Endodermal cell (in vitro differentiated cells): ENCODE results near the gene ACTR3. TPM values are rescaled to one million over a fixed set of nuclear protein-coding genes. Genes with fewer than 3 reads are reported as not detected.

Experiments used
- DNase-seq: peaks from one replicate; pipeline ENCODE4 v3.0.0-alpha.2; 2017
- H3K27ac ChIP-seq: 2 replicates; pipeline ENCODE4 v1.5.1; 2013; ENCODE audit warnings: mild to moderate bottlenecking, low read depth, low read length, moderate library complexity
- H3K27me3 ChIP-seq: 2 replicates; pipeline ENCODE4 v1.6.1; 2013; ENCODE audit warnings: mild to moderate bottlenecking, low read length, moderate library complexity; ENCODE audit not compliant: insufficient read depth, control insufficient read depth, poor library complexity, severe bottlenecking
- H3K36me3 ChIP-seq: 2 replicates; pipeline ENCODE4 v1.7.0; 2013; ENCODE audit warnings: mild to moderate bottlenecking, low read length, moderate library complexity; ENCODE audit not compliant: control insufficient read depth, insufficient read depth
- H3K4me1 ChIP-seq: one replicate; pipeline ENCODE4 v1.7.0; 2013; ENCODE audit warnings: low read length; ENCODE audit not compliant: control insufficient read depth, insufficient read depth
- H3K4me3 ChIP-seq: 2 replicates; pipeline ENCODE4 v1.5.1; 2013; ENCODE audit warnings: mild to moderate bottlenecking, low read length, moderate library complexity
- H3K9ac ChIP-seq: 2 replicates; pipeline ENCODE4 v1.6.1; 2013; ENCODE audit warnings: mild to moderate bottlenecking, low read length, moderate library complexity; ENCODE audit not compliant: poor library complexity, severe bottlenecking; ENCODE audit errors: extremely low read depth
- H3K9me3 ChIP-seq: 2 replicates; pipeline ENCODE4 v1.6.1; 2013; ENCODE audit warnings: mild to moderate bottlenecking, low read length, moderate library complexity; ENCODE audit not compliant: control insufficient read depth
- H3K27ac Mint-ChIP-seq: 2 replicates; pipeline ENCODE4 v1.8.0; 2020; ENCODE audit warnings: mixed read lengths
- H3K27me3 Mint-ChIP-seq: 2 replicates; pipeline ENCODE4 v1.8.0; 2021; ENCODE audit warnings: mild to moderate bottlenecking, mixed read lengths; ENCODE audit not compliant: insufficient read depth
- H3K36me3 Mint-ChIP-seq: 2 replicates; pipeline ENCODE4 v1.8.0; 2020; ENCODE audit warnings: low read depth, mixed read lengths
- H3K4me1 Mint-ChIP-seq: 2 replicates; pipeline ENCODE4 v1.8.0; 2020; ENCODE audit warnings: mixed read lengths
- H3K4me3 Mint-ChIP-seq: 2 replicates; pipeline ENCODE4 v1.8.0; 2020; ENCODE audit warnings: mild to moderate bottlenecking, moderate library complexity, mixed read lengths
- H3K9me3 Mint-ChIP-seq: 2 replicates; pipeline ENCODE4 v1.8.0; 2020; ENCODE audit warnings: mild to moderate bottlenecking, mixed read lengths
- WGBS, 2 experiments: methylation state at CpG; one replicate each; pipeline versions ENCODE4 v1.1.5 to v1.1.7; 2013; ENCODE audit warnings: missing lambda C conversion rate in 2 of 2, mixed read lengths in 1 of 2; ENCODE audit not compliant: insufficient coverage in 1 of 2, insufficient read length in 1 of 2; 5-methylcytosine and 5-hydroxymethylcytosine counted together
- total RNA-seq, 2 donors: library from RNA; stranded (reverse); fragmentation: NEBNext Ultra II Directional in 1 of 2; extraction: Animal tissue kit (Norgen Biotek cat#: 25700) in 1 of 2; gene quantifications; 2 replicates in 1 of 2; 3 replicates in 1 of 2; pipeline ENCODE4 v1.2.1, GENCODE V29; 2021
- TF ChIP-seq, protein P1 (sequence below): fragments of 200-600 bp; sonication (generic); conservative IDR thresholded peaks from 2 replicates; pipeline ENCODE4 v1.5.0; 2021; ENCODE audit warnings: antibody characterized with exemption, mild to moderate bottlenecking

Gene ACTR3
- total RNA-seq, 2 donors from 2014 or later, result 168 to 192 TPM

DNA sequence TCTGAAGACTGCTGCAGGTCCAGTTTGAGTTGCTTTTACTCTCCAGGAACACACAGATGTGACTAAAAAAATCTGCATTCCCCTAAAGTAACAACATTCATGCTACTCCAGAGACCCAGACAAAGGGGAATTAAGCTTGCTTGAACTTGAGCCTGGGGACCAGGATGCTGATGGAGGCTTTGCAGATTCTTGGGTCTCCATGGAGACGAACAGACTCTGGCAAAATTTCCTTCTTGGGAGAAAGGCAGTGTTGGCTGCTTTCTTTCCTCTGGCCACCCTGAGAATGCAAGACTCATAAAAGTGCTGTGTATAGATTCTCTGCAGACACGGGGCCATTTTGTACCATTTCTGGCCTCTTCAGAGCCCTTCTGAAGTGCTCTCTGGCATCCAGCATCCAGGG is 112.0 kb downstream of the ACTR3 start:
- Histone ChIP-seq H3K9me3 (no peaks in the 10 kb centered on the region), H3K4me3 (no peak overlapping the region), H3K27ac (no peak overlapping the region), H3K9ac (no peak overlapping the region), H3K4me1 (no peaks in the 10 kb centered on the region), H3K36me3 (no peaks in the 10 kb centered on the region), H3K27me3 (peaks cover 22% of the 10 kb centered on the region)
- H3K9me3 Mint-ChIP-seq, result peaks cover 9% of the 10 kb centered on the region
- TF ChIP-seq, protein P1, sequence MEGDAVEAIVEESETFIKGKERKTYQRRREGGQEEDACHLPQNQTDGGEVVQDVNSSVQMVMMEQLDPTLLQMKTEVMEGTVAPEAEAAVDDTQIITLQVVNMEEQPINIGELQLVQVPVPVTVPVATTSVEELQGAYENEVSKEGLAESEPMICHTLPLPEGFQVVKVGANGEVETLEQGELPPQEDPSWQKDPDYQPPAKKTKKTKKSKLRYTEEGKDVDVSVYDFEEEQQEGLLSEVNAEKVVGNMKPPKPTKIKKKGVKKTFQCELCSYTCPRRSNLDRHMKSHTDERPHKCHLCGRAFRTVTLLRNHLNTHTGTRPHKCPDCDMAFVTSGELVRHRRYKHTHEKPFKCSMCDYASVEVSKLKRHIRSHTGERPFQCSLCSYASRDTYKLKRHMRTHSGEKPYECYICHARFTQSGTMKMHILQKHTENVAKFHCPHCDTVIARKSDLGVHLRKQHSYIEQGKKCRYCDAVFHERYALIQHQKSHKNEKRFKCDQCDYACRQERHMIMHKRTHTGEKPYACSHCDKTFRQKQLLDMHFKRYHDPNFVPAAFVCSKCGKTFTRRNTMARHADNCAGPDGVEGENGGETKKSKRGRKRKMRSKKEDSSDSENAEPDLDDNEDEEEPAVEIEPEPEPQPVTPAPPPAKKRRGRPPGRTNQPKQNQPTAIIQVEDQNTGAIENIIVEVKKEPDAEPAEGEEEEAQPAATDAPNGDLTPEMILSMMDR, result no peak
- H3K4me1 Mint-ChIP-seq, result no peaks in the 10 kb centered on the region
- peaks cover 18% of the 10 kb centered on the region for H3K27me3 Mint-ChIP-seq
- no peak overlapping the region for H3K4me3 Mint-ChIP-seq
- no peaks in the 10 kb centered on the region for H3K36me3 Mint-ChIP-seq
- no peak overlapping the region for H3K27ac Mint-ChIP-seq
- no peak for DNase-seq
- 85 to 90% methylated on average over 2 of the region's 2 CpGs for WGBS, 2 experiments

DNA sequence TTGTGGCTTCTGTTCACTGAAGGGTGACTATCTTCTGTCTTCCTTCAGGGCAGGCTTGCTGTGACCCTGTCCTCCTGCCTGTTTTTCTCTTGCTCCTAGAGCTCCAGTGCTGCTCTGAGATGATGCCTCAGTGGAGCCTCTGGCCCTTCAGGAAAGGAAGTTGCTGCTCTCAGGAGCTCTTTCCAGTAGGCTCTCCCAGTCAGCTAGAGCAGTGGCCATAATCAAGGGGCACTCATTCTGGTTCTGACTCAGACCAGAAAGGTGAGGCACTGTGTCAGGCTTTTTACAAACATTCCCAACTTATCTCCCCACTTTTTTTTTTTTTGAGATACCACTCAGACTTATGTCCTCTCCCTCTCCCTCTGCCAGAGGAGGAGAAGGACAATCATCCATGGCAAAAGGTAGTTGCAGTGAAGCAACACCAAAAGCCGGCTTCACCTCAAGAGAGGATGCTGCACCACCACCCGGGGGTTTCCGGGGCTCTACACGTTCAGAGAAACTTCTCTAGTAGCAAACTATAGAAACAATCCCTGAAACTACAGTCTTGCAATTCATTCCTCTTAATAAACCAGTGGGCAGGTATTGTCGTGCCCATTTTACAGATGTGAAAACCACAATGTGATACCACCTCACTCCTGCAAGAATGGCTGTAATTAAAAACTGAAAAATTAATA is 115.4 kb downstream of the ACTR3 start:
- no peaks in the 10 kb centered on the region for H3K9me3 ChIP-seq
- no peak overlapping the region for H3K4me3 ChIP-seq
- no peaks in the 10 kb centered on the region for H3K4me1 ChIP-seq
- H3K4me3 Mint-ChIP-seq, result no peak overlapping the region
- TF ChIP-seq, protein P1, result no peak
- no peak overlapping the region for H3K9ac ChIP-seq
- H3K36me3 Mint-ChIP-seq, result no peaks in the 10 kb centered on the region
- H3K4me1 Mint-ChIP-seq, result no peaks in the 10 kb centered on the region
- DNase-seq, result no peak
- H3K9me3 Mint-ChIP-seq, result peaks cover 9% of the 10 kb centered on the region
- peaks cover 11% of the 10 kb centered on the region for H3K27me3 Mint-ChIP-seq
- H3K27ac ChIP-seq, result no peak overlapping the region
- H3K27me3 ChIP-seq, result peaks cover 7% of the 10 kb centered on the region
- H3K27ac Mint-ChIP-seq, result no peak overlapping the region
- no peaks in the 10 kb centered on the region for H3K36me3 ChIP-seq
- WGBS, 2 experiments, result 85 to 92% methylated on average over 2 to 5 of the region's 5 CpGs

DNA sequence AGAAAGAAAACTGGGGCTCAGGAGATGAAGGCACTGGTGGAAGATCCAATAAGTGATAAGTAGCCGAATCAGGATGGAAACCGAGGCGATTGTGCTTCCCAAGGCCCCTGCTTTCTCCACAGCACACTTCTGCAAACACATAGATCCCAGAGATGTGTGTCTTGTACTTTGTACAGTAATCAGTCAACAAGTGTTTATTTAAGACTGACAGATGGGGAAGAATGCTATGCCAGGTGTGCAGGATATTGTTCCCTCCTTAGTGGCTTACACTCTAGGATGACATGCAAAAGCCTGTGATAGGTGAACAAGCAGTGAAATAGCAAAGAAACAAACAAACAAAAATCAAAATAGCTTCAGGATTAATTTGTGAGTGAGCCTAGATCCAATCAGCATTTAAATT is 116.6 kb downstream of the ACTR3 start:
- Mint-ChIP-seq H3K4me1 (no peaks in the 10 kb centered on the region), H3K4me3 (no peak overlapping the region), H3K27ac (no peak overlapping the region), H3K9me3 (peaks cover 9% of the 10 kb centered on the region), H3K36me3 (no peaks in the 10 kb centered on the region), H3K27me3 (peaks cover 6% of the 10 kb centered on the region)
- H3K4me1 ChIP-seq, result no peaks in the 10 kb centered on the region
- no peaks in the 10 kb centered on the region for H3K9me3 ChIP-seq
- H3K27me3 ChIP-seq, result peaks cover 7% of the 10 kb centered on the region
- no peak for DNase-seq
- no peaks in the 10 kb centered on the region for H3K36me3 ChIP-seq
- WGBS, 2 experiments, result 91 to 93% methylated on average over 3 of the region's 3 CpGs
- TF ChIP-seq, protein P1, result no peak
- no peak overlapping the region for H3K27ac ChIP-seq
- no peak overlapping the region for H3K9ac ChIP-seq
- no peak overlapping the region for H3K4me3 ChIP-seq
